Stimulated activated naive CD8-positive, alpha-beta T cell treated with anti-CD3 and anti-CD28 coated beads, Interleukin-15, Interleukin-2, amounts not matched to agents 100 ng/mL and 50 ng/mL, for 24 hours (primary cell): ENCODE data around the gene MMP20.

Experiments
- H3K27ac Mint-ChIP-seq: one replicate; pipeline ENCODE4 v1.8.0; 2021; ENCODE audit warnings: mild to moderate bottlenecking, mixed read lengths
- H3K27me3 Mint-ChIP-seq: one replicate; pipeline ENCODE4 v1.8.0; 2021; ENCODE audit warnings: mixed read lengths
- H3K36me3 Mint-ChIP-seq: one replicate; pipeline ENCODE4 v1.8.0; 2021; ENCODE audit warnings: low read depth, mixed read lengths
- H3K4me1 Mint-ChIP-seq: one replicate; pipeline ENCODE4 v1.8.0; 2021; ENCODE audit warnings: low read depth, mixed read lengths
- H3K4me3 Mint-ChIP-seq: one replicate; pipeline ENCODE4 v1.8.0; 2021; ENCODE audit warnings: mild to moderate bottlenecking, mixed read lengths
- H3K9me3 Mint-ChIP-seq: one replicate; pipeline ENCODE4 v1.8.0; 2021; ENCODE audit warnings: mixed read lengths

Gene MMP20

DNA sequence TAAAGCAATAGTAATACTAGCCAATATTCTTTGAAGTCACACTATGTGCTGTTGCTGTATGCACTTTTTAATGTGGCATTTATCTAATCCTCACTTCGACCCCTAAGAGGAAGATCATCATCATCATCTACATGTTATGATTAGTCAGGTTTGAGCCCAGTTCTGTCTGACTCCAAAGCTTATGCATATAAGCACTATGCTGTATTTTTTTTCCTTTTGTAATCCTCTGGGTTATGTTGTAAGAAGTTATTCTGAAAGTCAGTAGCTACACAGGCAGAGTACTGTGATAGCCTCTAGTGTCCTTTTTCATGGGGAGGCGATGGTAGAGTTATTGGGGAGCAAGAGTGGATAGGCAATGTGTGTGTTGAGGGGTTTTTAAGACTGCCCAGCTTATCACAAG lies 11.1 kb downstream of the MMP20 start:
- no peaks in the 10 kb centered on the region for H3K36me3 Mint-ChIP-seq
- H3K27ac Mint-ChIP-seq, result no peak overlapping the region

DNA sequence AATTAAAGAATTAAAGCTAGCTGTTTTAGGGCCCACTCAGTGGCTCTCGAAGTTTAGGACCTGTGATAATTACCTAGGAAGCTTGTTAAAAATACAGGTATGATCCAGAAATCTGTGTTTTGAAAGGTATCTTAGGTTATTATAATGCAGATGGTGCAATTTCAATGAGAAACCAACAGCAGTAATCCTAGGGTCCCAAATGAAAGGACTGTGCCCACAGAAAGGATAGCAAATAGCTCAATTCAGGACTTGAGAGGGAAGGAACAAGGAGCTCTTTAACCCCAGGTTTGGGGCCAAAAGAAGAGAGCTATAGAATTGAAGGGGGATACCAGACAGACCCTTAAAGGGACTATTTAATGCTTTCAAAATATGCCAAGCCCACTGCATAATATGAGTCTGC lies 11.7 kb downstream of the MMP20 start:
- no peaks in the 10 kb centered on the region for H3K27me3 Mint-ChIP-seq
- H3K27ac Mint-ChIP-seq, result no peak overlapping the region
- H3K4me1 Mint-ChIP-seq, result peaks cover 9% of the 10 kb centered on the region
- H3K9me3 Mint-ChIP-seq, result no peaks in the 10 kb centered on the region
- no peak overlapping the region for H3K4me3 Mint-ChIP-seq
- no peaks in the 10 kb centered on the region for H3K36me3 Mint-ChIP-seq

More for the DNA sequence above, 11.1 kb downstream of the MMP20 start:
- Mint-ChIP-seq H3K27me3 (peaks cover 1% of the 10 kb centered on the region), H3K4me1 (peaks cover 9% of the 10 kb centered on the region), H3K9me3 (no peaks in the 10 kb centered on the region), H3K4me3 (no peak overlapping the region)

DNA sequence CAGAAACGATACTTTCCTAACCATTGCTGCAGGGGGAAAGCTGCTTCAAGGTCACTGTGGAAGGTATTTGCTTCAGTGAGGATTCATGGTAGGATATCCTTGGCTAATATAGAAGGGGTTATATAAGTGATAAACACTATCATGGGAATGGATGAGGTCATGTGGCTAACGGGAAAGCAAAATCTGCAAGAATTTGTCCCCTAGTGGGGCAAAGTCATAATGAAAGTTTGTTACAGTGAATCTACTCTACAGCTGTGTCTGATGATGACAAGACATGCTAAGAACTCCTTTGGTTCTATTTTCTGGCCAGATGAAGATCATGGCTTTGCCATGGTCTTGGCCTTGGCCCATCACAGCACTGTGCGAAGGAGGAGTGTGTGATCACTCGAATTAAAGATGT lies 13.8 kb downstream of the MMP20 start:
- H3K27ac Mint-ChIP-seq, result peak overlapping the region; percentile 42
- no peaks in the 10 kb centered on the region for H3K36me3 Mint-ChIP-seq
- no peaks in the 10 kb centered on the region for H3K27me3 Mint-ChIP-seq
- H3K4me1 Mint-ChIP-seq, result peaks cover 9% of the 10 kb centered on the region
- H3K9me3 Mint-ChIP-seq, result no peaks in the 10 kb centered on the region
- H3K4me3 Mint-ChIP-seq, result no peak overlapping the region

DNA sequence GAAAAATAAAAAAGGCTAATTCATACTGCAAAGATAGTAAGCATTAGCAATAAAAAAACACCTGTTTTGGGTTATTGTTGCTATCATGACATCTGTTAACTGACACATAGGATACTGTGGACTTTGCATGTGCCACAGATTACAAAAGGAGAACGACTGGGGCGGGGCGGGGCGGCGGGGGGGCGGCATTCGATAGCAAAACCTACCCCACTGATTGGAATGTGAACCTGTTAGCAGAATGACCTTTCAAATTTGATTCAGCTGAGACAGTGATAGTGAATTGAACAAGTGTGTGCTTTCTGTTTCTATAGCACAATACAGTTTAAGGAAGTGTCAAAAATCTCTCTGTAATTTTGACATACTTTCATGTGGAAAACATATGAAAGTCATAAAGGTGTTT lies 14.9 kb downstream of the MMP20 start:
- Mint-ChIP-seq H3K9me3 (no peaks in the 10 kb centered on the region), H3K27me3 (no peaks in the 10 kb centered on the region), H3K4me3 (no peak overlapping the region), H3K27ac (no peak overlapping the region), H3K36me3 (no peaks in the 10 kb centered on the region), H3K4me1 (peaks cover 9% of the 10 kb centered on the region)

DNA sequence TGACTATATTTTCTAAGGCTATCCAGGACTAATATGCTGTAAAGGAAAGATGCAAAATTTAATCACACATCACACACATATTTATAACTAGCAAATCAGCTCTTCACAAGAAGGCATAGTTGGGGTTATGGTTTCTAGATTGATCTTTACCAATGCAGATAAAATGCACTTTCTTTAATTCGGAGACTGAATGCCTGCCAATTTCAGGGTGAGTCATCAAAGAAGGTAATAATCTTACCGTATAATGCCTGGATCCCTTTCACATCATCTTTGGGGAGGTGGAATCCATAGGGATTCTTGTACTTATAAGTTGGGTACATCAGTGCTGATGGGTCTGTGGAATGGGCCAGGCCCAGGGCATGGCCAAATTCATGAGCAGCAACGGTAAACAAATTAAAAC lies 16.4 kb downstream of the MMP20 start:
- no peaks in the 10 kb centered on the region for H3K36me3 Mint-ChIP-seq
- peaks cover 9% of the 10 kb centered on the region for H3K4me1 Mint-ChIP-seq
- H3K27me3 Mint-ChIP-seq, result no peaks in the 10 kb centered on the region
- H3K9me3 Mint-ChIP-seq, result no peaks in the 10 kb centered on the region
- no peak overlapping the region for H3K27ac Mint-ChIP-seq
- H3K4me3 Mint-ChIP-seq, result no peak overlapping the region

DNA sequence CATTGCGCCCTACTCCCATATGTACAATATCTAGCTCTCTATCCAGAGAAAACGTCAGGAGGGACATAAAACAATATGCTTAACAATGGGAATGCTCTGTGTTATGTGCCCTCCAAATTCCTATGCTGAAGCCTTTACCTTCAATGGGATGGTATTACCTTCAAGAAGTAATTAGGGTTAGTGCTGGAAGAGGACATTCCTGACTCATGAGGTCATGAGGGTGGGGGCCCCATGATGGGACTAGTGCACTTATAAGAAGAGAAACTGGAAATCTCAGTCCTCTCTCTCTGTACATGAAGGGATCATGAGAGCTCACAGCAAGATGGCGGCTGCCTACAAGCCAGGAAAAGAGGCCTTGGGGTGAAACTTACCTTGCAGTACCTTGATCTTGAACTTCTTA lies 20.3 kb downstream of the MMP20 start:
- Mint-ChIP-seq H3K9me3 (no peaks in the 10 kb centered on the region), H3K27ac (no peak overlapping the region), H3K27me3 (no peaks in the 10 kb centered on the region), H3K4me3 (no peak overlapping the region), H3K4me1 (peaks cover 10% of the 10 kb centered on the region), H3K36me3 (no peaks in the 10 kb centered on the region)

DNA sequence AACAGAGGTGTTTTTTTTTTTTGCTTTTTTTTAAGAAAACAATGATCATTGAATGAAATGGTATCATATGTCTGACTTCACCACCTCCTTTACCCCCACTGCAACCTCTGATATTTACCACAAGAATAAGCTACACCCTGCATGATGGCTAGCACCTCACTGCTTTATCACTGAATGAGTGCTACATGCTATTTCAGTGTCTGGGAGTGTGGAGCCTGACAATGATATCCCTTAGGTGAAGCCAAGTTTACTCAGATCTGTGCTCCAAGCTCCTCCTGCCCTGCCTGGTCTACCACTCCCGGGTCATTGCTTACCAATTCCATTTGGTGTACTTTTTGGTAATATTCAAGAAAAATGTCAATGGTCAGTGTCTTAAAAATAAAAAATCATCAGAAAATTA lies 21.1 kb downstream of the MMP20 start:
- no peaks in the 10 kb centered on the region for H3K27me3 Mint-ChIP-seq
- H3K4me3 Mint-ChIP-seq, result no peak overlapping the region
- peaks cover 19% of the 10 kb centered on the region for H3K4me1 Mint-ChIP-seq
- H3K9me3 Mint-ChIP-seq, result no peaks in the 10 kb centered on the region
- H3K27ac Mint-ChIP-seq, result no peak overlapping the region
- no peaks in the 10 kb centered on the region for H3K36me3 Mint-ChIP-seq

DNA sequence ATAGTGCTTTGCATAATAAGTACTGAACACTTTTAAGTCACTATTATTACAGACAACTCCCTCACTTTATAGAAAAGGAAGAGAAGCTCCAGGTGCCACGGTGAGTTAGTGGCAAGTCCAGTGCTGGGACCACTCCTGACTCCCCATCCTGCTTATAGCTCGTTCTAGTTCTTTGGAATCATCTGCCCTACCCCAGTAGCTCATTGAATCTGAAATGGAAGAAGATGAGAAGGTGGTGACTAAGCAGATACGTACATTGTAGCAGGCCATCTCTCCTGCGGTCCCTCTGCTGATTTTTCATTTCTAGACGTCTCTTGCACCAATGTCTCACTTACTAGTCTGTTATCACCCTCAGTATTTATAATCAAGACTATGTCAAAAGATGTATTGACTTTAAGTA lies 21.6 kb downstream of the MMP20 start:
- Mint-ChIP-seq H3K27me3 (no peaks in the 10 kb centered on the region), H3K36me3 (no peaks in the 10 kb centered on the region), H3K4me1 (peaks cover 23% of the 10 kb centered on the region), H3K27ac (no peak overlapping the region), H3K9me3 (no peaks in the 10 kb centered on the region), H3K4me3 (no peak overlapping the region)

DNA sequence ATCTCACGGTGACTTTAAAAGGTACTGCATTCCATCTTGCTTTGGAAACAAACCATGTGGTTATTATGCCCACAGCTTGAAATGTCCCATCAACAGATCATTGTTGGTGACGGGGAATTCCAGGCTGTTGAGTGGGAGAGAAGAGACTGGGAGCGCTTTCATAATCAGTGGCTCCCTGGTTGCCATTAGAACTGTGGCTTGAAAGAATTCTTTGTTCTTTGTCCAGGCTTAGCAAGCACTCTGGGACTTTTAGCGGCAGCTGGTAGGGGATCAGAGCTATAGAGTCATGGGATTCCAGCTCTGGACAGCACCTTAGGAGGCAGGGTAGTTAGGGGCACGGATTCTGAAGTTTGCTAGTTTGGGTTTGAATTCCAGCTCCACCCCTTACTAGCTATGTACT lies 22.0 kb downstream of the MMP20 start:
- no peak overlapping the region for H3K4me3 Mint-ChIP-seq
- no peaks in the 10 kb centered on the region for H3K9me3 Mint-ChIP-seq
- H3K36me3 Mint-ChIP-seq, result no peaks in the 10 kb centered on the region
- no peak overlapping the region for H3K27ac Mint-ChIP-seq
- H3K4me1 Mint-ChIP-seq, result peaks cover 28% of the 10 kb centered on the region
- no peaks in the 10 kb centered on the region for H3K27me3 Mint-ChIP-seq

DNA sequence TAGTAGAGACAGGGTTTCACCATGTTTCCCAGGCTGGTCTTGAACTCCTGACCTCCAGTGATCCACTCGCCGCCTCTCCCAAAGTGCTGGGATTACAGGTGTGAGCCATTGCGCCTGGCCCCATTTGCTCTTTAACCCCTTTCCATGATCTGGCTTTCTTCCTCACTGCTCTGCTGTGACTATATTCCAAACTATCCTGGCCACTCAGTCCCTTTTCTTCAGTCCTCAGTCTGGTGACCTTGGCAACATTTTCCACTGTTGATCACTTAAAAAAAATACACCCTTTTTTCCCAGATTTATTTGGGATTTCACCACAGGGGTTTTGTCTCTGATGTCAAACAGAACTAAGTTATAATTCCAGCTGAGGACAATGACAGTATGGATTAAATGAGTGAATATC lies 24.5 kb downstream of the MMP20 start:
- Mint-ChIP-seq H3K4me3 (no peak overlapping the region), H3K27me3 (no peaks in the 10 kb centered on the region), H3K9me3 (no peaks in the 10 kb centered on the region), H3K27ac (peak overlapping the region; percentile 59), H3K4me1 (peaks cover 29% of the 10 kb centered on the region), H3K36me3 (no peaks in the 10 kb centered on the region)

DNA sequence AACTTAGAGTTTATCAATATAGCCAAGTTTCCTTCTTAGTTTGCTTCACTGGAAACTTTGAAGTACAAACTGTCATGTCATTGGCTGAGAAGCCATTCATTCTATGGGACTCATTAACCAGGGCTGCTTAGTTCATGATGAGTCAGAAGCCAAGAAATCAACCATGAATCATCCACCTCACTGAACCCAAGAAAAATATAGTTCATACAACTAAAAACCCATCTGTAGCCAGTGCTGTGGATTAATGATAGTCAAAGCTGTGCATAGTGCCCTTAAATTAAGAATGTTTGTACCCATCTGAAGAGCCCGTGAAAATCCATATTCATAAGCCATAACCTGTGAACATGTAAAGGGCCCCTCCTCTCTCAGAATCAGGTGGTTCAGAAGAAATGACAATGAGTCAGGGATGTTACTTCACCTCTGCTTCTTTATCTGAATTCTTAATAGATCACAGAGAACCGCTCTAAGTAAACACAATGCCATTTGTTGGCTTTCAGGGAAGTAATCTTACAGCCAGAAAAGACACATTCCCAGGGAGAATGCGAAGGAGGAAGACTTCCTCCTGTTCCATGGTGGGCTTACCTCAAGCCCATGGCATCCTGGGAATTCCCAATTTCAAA lies 25.4 kb downstream of the MMP20 start:
- H3K9me3 Mint-ChIP-seq, result no peaks in the 10 kb centered on the region
- no peak overlapping the region for H3K27ac Mint-ChIP-seq
- H3K4me1 Mint-ChIP-seq, result peaks cover 29% of the 10 kb centered on the region
- no peaks in the 10 kb centered on the region for H3K27me3 Mint-ChIP-seq
- H3K4me3 Mint-ChIP-seq, result peak overlapping the region; percentile 21
- H3K36me3 Mint-ChIP-seq, result no peaks in the 10 kb centered on the region

DNA sequence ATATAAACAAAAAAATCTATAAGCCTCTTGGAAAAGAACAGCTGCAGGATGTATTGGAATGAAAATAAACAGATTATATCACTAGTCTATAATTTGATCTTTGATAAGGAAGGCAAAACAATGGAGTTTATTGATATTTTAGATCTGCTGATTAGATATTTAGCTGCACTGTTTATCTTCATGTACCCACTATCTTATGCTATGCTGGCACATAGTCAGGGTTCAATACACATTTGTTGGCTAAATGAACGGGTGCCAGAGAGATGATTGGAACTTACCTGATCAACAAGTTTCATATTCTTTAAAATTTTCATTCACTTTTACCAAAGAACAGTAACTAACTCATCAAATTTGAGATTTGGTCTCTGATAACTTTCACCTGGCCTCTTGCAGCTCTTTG lies 26.9 kb downstream of the MMP20 start:
- H3K27me3 Mint-ChIP-seq, result no peaks in the 10 kb centered on the region
- no peaks in the 10 kb centered on the region for H3K9me3 Mint-ChIP-seq
- H3K4me1 Mint-ChIP-seq, result peaks cover 29% of the 10 kb centered on the region
- no peaks in the 10 kb centered on the region for H3K36me3 Mint-ChIP-seq
- H3K27ac Mint-ChIP-seq, result no peak overlapping the region
- no peak overlapping the region for H3K4me3 Mint-ChIP-seq

DNA sequence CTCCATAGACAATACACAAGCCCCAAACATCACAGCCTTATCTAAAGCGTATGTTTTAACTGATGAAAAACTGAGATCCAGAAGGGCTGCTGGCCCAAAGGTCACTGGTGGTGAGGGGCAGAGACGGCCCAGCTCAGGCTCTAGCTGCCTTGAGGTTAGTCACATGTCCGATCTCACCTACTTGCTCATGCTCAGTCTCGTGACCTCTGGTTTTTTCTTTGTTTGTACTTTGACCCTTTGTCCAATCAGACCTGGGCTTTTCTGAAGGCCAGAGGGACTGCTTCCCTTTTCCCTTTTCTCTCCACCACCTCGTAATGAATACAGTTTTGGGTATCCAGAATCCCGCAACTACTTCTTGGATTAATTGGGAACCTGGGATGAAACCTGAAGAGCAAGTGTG lies 28.6 kb downstream of the MMP20 start:
- no peaks in the 10 kb centered on the region for H3K36me3 Mint-ChIP-seq
- no peaks in the 10 kb centered on the region for H3K27me3 Mint-ChIP-seq
- no peak overlapping the region for H3K4me3 Mint-ChIP-seq
- no peak overlapping the region for H3K27ac Mint-ChIP-seq
- H3K4me1 Mint-ChIP-seq, result peaks cover 29% of the 10 kb centered on the region
- H3K9me3 Mint-ChIP-seq, result no peaks in the 10 kb centered on the region

DNA sequence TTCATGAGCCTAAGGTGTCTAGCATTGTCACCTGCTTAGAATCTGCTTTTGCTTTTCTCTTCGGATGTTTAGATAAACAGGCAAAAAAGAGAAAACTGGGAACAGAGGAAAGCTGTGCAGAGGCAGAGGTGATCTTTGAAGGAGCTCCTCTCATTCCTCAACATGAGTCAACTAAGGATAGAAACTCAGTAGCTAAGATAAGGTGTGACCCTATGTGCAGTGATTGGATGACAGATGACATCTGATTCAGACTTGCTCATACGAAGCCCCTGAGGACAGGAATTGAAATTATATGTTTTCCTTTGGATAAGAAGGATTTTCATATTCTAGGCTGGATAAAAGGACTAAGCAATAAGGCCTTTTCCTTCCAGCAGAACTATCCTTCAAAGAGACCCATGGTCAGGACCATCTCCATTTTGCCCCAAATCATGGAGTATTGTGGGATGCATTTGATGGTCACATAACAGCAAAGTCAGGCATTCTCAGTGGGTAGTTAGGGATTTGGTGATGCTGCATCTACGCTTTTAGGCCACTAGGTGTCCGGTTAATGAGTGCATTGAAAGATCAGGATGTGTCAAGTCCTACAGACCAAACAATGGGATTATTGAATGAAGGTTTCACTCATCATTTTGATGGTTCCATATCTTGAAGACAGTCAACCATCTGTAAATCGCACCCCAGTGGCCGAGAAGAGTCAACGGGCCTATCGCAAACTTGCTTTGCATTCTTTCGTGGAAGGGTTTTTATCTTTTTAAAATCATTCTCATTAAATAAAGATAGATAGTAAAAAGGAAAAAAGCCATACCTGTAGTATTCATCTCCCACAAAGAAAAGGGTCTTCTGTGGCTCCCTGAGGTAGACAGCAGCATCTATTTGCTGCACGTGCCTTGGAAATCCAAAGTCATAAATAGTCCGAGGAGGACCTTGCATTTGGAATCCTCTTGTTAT lies 32.2 kb downstream of the MMP20 start:
- Mint-ChIP-seq H3K4me3 (no peak overlapping the region), H3K9me3 (peaks cover 5% of the 10 kb centered on the region), H3K27me3 (no peaks in the 10 kb centered on the region), H3K4me1 (peaks cover 21% of the 10 kb centered on the region), H3K27ac (no peak overlapping the region), H3K36me3 (no peaks in the 10 kb centered on the region)

DNA sequence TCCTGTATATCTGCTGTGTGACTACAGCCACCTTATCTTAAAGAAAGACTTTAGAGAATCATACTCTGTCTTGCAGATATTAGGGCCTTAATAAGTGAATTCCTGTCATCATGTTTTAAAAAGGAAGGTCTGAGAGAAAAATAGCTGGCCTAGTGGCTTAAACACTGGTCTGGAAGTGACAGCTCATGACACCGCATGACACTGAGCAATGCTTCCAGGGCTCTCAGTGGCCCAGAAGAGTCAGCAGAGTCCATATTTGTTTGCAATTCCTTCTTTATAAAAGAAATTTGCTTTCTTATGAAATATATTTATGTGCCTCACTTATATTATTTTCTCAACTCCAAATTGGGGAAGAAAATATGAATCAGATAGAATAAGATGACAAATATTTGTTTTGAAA lies 33.0 kb downstream of the MMP20 start:
- Mint-ChIP-seq H3K36me3 (no peaks in the 10 kb centered on the region), H3K9me3 (peaks cover 5% of the 10 kb centered on the region), H3K4me3 (no peak overlapping the region)

More for the DNA sequence above, 33.0 kb downstream of the MMP20 start:
- Mint-ChIP-seq H3K27me3 (no peaks in the 10 kb centered on the region), H3K27ac (no peak overlapping the region), H3K4me1 (peaks cover 21% of the 10 kb centered on the region)
